HepG2 (cell line): ENCODE results near the gene CORO1C.

Experiments used
- CBX5 ChIP-seq: sonication (generic); formaldehyde crosslinking; IDR thresholded peaks from 2 replicates; pipeline ENCODE4 v1.4.0; 2020; ENCODE audit warnings: missing genetic modification reagents, borderline replicate concordance
- CREM ChIP-seq, 2 experiments: sonication (generic) in 1 of 2; formaldehyde crosslinking in 1 of 2; IDR thresholded peaks; 2 replicates each; pipeline versions ENCODE4 v1.4.0 to v1.6.1; 2016 to 2020; ENCODE audit warnings: antibody characterized with exemption in 1 of 2, mild to moderate bottlenecking in 1 of 2, missing genetic modification reagents in 1 of 2
- CTCF ChIP-seq: sonication (generic); formaldehyde crosslinking; IDR thresholded peaks from 2 replicates; pipeline ENCODE4 v1.5.0; 2020; ENCODE audit warnings: mild to moderate bottlenecking, missing genetic modification reagents, moderate library complexity
- DPF2 ChIP-seq: sonication (generic); formaldehyde crosslinking; IDR thresholded peaks from 2 replicates; pipeline ENCODE4 v1.4.0; 2020; ENCODE audit warnings: mild to moderate bottlenecking, low read depth, missing genetic modification reagents, borderline replicate concordance
- MXI1 ChIP-seq: IDR thresholded peaks from 3 replicates; pipeline ENCODE4 v1.6.1; 2012; ENCODE audit warnings: low read depth, low read length, inconsistent platforms, borderline replicate concordance
- NPAS2 ChIP-seq: sonication (generic); formaldehyde crosslinking; IDR thresholded peaks from 2 replicates; pipeline ENCODE4 v1.8.0; 2022; ENCODE audit warnings: mild to moderate bottlenecking, missing genetic modification reagents, borderline replicate concordance

- TF ChIP-seq CTCF (CRISPR knock-in tag) (no peak), MXI1 (no peak), DPF2 (CRISPR knock-in tag) (no peak), CREM (IDR thresholded peaks at IDR 0.05) (no peak), CREM (CRISPR knock-in tag; IDR thresholded peaks at IDR 0.05) (no peak), NPAS2 (CRISPR knock-in tag) (no peak), CBX5 (no peak)
These were observed 65.6 kb downstream of the CORO1C start for GRCh38 chr12:108665608-108666202.
